SU-DHL-6 (cell line): ENCODE measurements around the gene CLMP.

ENCODE experiments used
- H2AFZ ChIP-seq: fragments of 200-600 bp; sonication (generic); 2 replicates; pipeline ENCODE4 v1.6.1; 2014; ENCODE audit warnings: low read depth, mild to moderate bottlenecking, moderate library complexity, mixed read lengths, antibody characterized with exemption, low read length; ENCODE audit not compliant: severe bottlenecking
- H3F3A ChIP-seq: fragments of 200-600 bp; shearing (Covaris generic); 2 replicates; pipeline ENCODE4 v1.6.0; 2016; ENCODE audit warnings: antibody characterized with exemption, mild to moderate bottlenecking; ENCODE audit not compliant: insufficient read depth
- H3K27ac ChIP-seq: fragments of 200-600 bp; sonication (generic); 2 replicates; pipeline ENCODE4 v1.5.1; 2016; ENCODE audit warnings: low read depth, mild to moderate bottlenecking, low read length, moderate library complexity, mixed read lengths
- H3K27me3 ChIP-seq: fragments of 200-600 bp; sonication (generic), shearing (Covaris generic); 2 replicates; pipeline ENCODE4 v1.6.0; 2014; ENCODE audit warnings: mild to moderate bottlenecking, low read length
- H3K36me3 ChIP-seq: fragments of 200-600 bp; sonication (generic); 2 replicates; pipeline ENCODE4 v1.6.1; 2014; ENCODE audit warnings: mild to moderate bottlenecking, low read length, mixed read lengths
- H3K4me2 ChIP-seq: fragments of 300-600, 200-600 bp; shearing (Covaris generic), sonication (generic); 2 replicates; pipeline ENCODE4 v1.6.0; 2014; ENCODE audit warnings: low read length, low read depth, mild to moderate bottlenecking; ENCODE audit not compliant: poor library complexity, severe bottlenecking
- H3K4me3 ChIP-seq: fragments of 200-600 bp; sonication (generic); 2 replicates; pipeline ENCODE4 v1.5.1; 2014; ENCODE audit warnings: antibody characterized with exemption, low read length, mild to moderate bottlenecking, mixed read lengths; ENCODE audit not compliant: insufficient read depth, poor library complexity, severe bottlenecking
- H3K79me2 ChIP-seq: fragments of 200-600 bp; sonication (generic); 2 replicates; pipeline ENCODE4 v1.6.1; 2014; ENCODE audit warnings: mild to moderate bottlenecking, low read length, moderate library complexity; ENCODE audit not compliant: insufficient read depth
- H3K9ac ChIP-seq: fragments of 200-600 bp; sonication (generic); 2 replicates; pipeline ENCODE4 v1.7.0; 2014; ENCODE audit warnings: mild to moderate bottlenecking, low read length
- H3K9me2 ChIP-seq: fragments of 200-600 bp; sonication (generic); replicated peaks from 2 replicates; pipeline ENCODE4 v1.6.1; 2014; ENCODE audit warnings: low read length; ENCODE audit not compliant: insufficient read depth
- H3K9me3 ChIP-seq: fragments of 200-600 bp; sonication (generic); 2 replicates; pipeline ENCODE4 v1.6.1; 2014; ENCODE audit warnings: low read length, mixed read lengths; ENCODE audit not compliant: insufficient read depth
- H4K20me1 ChIP-seq: fragments of 200-600 bp; sonication (generic); 2 replicates; pipeline ENCODE4 v1.6.1; 2014; ENCODE audit warnings: low read depth, mild to moderate bottlenecking, antibody characterized with exemption, low read length, moderate library complexity, mixed read lengths
- CTCF ChIP-seq: fragments of 200-600 bp; sonication (generic); IDR thresholded peaks from one replicate; pipeline ENCODE4 v1.5.1; 2017; ENCODE audit warnings: antibody characterized with exemption, mild to moderate bottlenecking, low read length, moderate library complexity; ENCODE audit not compliant: insufficient read depth, poor library complexity, severe bottlenecking
- EZH2phosphoT487 ChIP-seq: fragments of 200-600 bp; sonication (generic), shearing (Covaris generic); conservative IDR thresholded peaks from 2 replicates; pipeline ENCODE4 v1.6.1; 2018; ENCODE audit warnings: mild to moderate bottlenecking, antibody characterized with exemption, low read length, moderate library complexity, mixed read lengths

Gene CLMP

GRCh38 chr11:123239191-123240150 lies 44.4 kb upstream of the CLMP start:
- Histone ChIP-seq H3K9ac (no peak overlapping the region), H2AFZ (no peak overlapping the region), H3K4me2 (no peak overlapping the region), H3K9me3 (no peaks in the 10 kb centered on the region), H3K9me2 (no peaks in the 10 kb centered on the region), H3K27me3 (no peaks in the 10 kb centered on the region), H3K4me3 (no peak overlapping the region), H3K36me3 (no peaks in the 10 kb centered on the region), H4K20me1 (no peaks in the 10 kb centered on the region), H3K27ac (no peak overlapping the region), H3K79me2 (no peaks in the 10 kb centered on the region), H3F3A (no peaks in the 10 kb centered on the region)
- TF ChIP-seq CTCF = no peak
- TF ChIP-seq EZH2phosphoT487 = no peak

GRCh38 chr11:123238297-123238696 lies 43.2 kb upstream of the CLMP start:
- no peaks in the 10 kb centered on the region for H3F3A ChIP-seq
- no peaks in the 10 kb centered on the region for H3K9me2 ChIP-seq
- no peak for TF ChIP-seq EZH2phosphoT487
- TF ChIP-seq CTCF = no peak
- no peaks in the 10 kb centered on the region for H3K27me3 ChIP-seq
- no peaks in the 10 kb centered on the region for H3K36me3 ChIP-seq
- no peaks in the 10 kb centered on the region for H4K20me1 ChIP-seq
- no peak overlapping the region for H3K9ac ChIP-seq
- no peak overlapping the region for H3K4me2 ChIP-seq
- no peak overlapping the region for H3K27ac ChIP-seq
- H2AFZ ChIP-seq = no peak overlapping the region
- H3K4me3 ChIP-seq = no peak overlapping the region
- H3K9me3 ChIP-seq = no peaks in the 10 kb centered on the region
- H3K79me2 ChIP-seq = no peaks in the 10 kb centered on the region

GRCh38 chr11:123236879-123237278 lies 41.8 kb upstream of the CLMP start:
- Histone ChIP-seq H3F3A (no peaks in the 10 kb centered on the region), H3K9ac (no peak overlapping the region), H3K9me2 (no peaks in the 10 kb centered on the region), H3K9me3 (no peaks in the 10 kb centered on the region), H3K27me3 (no peaks in the 10 kb centered on the region), H4K20me1 (no peaks in the 10 kb centered on the region), H3K4me3 (no peak overlapping the region), H3K4me2 (no peak overlapping the region), H3K27ac (no peak overlapping the region), H2AFZ (no peak overlapping the region), H3K36me3 (no peaks in the 10 kb centered on the region), H3K79me2 (no peaks in the 10 kb centered on the region)
- TF ChIP-seq CTCF = no peak
